ENCODE results near the gene GRM8.

GRM8 gene

GRCh38 chr7:127230192-127230925, 22.4 kb downstream of the GRM8 start:
- no peak for DNase-seq

GRCh38 chr7:127226685-127227374, 25.9 kb downstream of the GRM8 start:
- no peak for DNase-seq

GRCh38 chr7:127221731-127222130, 31.0 kb downstream of the GRM8 start:
- DNase-seq, result no peak

GRCh38 chr7:127214956-127215718, 37.6 kb downstream of the GRM8 start:
- DNase-seq, result no peak

- no peak for DNase-seq
Measured at GRCh38 chr7:127209886-127210285, 42.9 kb downstream of the GRM8 start.

GRCh38 chr7:127208860-127209259, 43.9 kb downstream of the GRM8 start:
- DNase-seq, result no peak

GRCh38 chr7:127208351-127208750, 44.4 kb downstream of the GRM8 start:
- DNase-seq, result no peak

- no peak for DNase-seq
Measured at GRCh38 chr7:127207806-127208205, 44.9 kb downstream of the GRM8 start.

- DNase-seq, result no peak
Measured at GRCh38 chr7:127207230-127207629, 45.5 kb downstream of the GRM8 start.

GRCh38 chr7:127194571-127194970, 58.2 kb downstream of the GRM8 start:
- DNase-seq, result no peak

- no peak for DNase-seq
Measured at GRCh38 chr7:127189886-127190285, 62.9 kb downstream of the GRM8 start.

GRCh38 chr7:127189074-127189473, 63.7 kb downstream of the GRM8 start:
- no peak for DNase-seq

- no peak for DNase-seq
Measured at GRCh38 chr7:127187740-127188139, 65.0 kb downstream of the GRM8 start.

- DNase-seq, result no peak
Measured at GRCh38 chr7:127186686-127187085, 66.1 kb downstream of the GRM8 start.

GRCh38 chr7:127177156-127177555, 75.6 kb downstream of the GRM8 start:
- DNase-seq, result no peak

GRCh38 chr7:127162366-127162765, 90.4 kb downstream of the GRM8 start:
- DNase-seq, result no peak

- no peak for DNase-seq
Measured at GRCh38 chr7:127158659-127159058, 94.1 kb downstream of the GRM8 start.

- no peak for DNase-seq
Measured at GRCh38 chr7:127154958-127155357, 97.8 kb downstream of the GRM8 start.

- DNase-seq, result no peak
Measured at GRCh38 chr7:127154101-127154500, 98.6 kb downstream of the GRM8 start.

GRCh38 chr7:127153315-127153714, 99.4 kb downstream of the GRM8 start:
- no peak for DNase-seq

- no peak for DNase-seq
Measured at GRCh38 chr7:127152423-127152822, 100.3 kb downstream of the GRM8 start.

GRCh38 chr7:127151379-127151778, 101.4 kb downstream of the GRM8 start:
- no peak for DNase-seq

GRCh38 chr7:127150543-127150942, 102.2 kb downstream of the GRM8 start:
- no peak for DNase-seq

Data from stimulated activated CD4-positive, alpha-beta T cell treated with anti-CD3 and anti-CD28 coated beads, Interleukin-15, amount 100 ng/mL, for 24 hours (primary cell).